CD4-positive, alpha-beta T cell treated with Interferon gamma for 1 hour (primary cell): ENCODE measurements around the gene COPB2.
"Not testable (repeated sequence)": the region's sequence is repeated elsewhere in the genome, so short reads cannot be mapped to it uniquely, and the experiment has no call there.

Source experiments
- DNase-seq: peaks from one replicate; pipeline ENCODE4 v3.0.0-alpha.2; 2020

COPB2 gene

DNA sequence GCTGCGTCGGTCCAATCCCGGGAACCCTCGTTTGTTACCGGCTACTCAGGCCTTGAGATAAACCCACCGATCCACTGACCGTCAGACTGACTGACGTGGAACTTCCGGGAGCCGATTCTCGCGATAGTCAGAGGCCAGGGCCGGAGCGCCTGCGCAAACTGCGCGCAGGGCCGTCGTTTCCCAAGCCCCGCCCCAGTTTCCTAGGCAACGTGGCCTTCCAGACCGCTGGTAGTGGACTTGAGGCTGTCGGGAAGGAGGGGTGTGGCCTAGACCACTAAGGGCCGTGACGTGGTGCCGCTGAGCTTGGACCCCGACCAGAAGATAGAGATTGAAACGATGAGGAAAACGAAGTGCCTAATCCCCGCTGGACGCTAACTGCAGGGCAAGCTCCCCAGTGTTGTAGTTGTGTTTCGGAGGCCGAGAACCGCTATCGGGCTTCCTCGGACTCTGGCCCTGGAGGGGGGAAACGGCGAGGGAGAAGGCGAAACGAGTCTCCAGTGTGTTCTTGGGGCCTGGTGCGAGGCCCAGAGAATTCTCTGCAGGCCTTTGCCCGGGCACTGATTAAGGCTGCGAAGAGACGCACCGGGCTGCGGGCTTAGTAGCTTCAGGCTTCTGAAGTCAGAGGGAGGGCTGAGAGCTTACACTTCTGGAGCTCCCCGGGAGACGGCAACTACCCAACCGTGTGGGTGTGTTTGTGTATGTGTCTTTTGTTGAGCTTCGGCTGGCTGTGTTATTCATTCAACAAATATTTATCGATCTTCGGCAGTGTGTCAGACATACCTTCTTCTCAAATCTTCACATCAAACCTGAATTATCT is at the start of gene COPB2:
TSS of gene COPB2 (minus strand) at position 96 of the 817 bp plus-strand sequence. CDS start 97 bp downstream, outside the sequence.
- DNase-seq: peak; percentile 97

- no peak for DNase-seq
Measured at GRCh38 chr3:139434764-139435307, 45.4 kb upstream of the COPB2 start.

- DNase-seq: no peak
Measured at GRCh38 chr3:139434228-139434627, 44.8 kb upstream of the COPB2 start.

DNA sequence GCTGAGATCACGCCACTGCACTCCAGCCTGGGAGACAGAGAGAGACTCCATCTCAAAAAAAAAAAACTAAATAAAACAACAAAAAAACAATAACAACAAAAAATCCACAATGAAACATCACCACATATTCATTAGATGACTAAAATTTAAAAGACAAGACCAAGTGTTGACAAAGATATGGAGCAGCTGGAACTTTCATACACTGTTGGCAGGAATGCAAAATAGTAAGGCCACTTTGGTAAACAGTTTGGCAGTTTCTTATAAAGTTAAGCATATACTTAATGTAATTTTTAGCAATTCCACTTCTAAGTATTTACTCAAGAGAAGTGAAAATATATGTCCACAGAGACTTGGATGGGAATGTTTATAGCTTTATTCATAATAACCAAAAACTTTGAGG is 43.6 kb upstream of the COPB2 start:
- no peak for DNase-seq

DNA sequence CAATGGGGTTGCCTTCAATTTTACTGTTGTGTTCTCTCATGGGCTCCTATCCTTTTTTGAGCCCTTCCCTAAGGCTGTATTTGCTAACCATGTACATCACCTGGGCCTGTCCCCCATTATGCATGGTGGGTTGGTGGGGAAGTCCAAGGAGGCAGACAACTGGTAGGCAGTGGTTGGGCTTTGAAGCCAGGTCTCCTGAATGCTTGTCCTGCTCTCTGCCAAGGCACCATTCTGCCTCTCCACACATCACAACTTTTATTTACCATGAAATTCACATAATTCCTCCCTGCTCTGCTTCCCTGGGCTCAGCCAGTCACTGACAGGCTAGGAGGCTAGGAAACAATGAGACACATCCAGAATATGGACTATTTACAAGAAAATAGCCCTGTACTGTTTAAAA is 41.0 kb upstream of the COPB2 start:
- DNase-seq: no peak

DNA sequence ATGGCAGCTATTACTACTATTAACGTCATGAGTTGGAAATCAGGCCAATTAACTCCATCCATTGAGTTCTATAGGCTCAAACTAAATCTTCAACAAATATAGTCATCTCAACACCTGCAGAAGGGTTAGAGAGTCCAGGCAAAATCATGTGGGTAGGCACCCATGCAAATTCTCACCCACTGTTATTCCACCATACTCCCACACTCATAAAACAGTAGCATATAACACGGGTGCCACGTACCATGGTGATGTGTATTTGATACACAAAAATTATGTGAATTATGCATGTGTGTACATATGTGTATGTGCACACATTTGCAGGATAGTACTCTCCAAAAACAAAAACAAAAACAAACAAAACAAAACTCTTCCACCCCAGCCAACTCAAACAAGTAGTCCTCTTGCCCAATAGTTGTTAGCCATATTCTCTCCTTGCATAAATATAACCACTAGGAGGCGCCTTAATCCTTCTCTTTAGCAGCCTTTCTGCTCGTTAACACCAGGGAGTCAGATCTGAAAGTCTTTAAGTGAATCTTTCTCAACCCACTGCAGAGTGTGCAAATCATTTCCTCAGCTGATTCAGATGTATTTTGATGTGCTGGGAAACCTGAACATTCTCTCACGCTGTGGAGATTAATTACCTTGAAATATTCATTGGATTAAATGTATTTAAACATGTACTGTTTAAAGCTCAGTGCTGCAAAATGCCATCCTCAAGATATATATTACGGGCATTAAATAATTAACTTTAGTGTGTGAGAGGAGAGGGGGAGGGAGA is 38.0 kb upstream of the COPB2 start:
- DNase-seq: no peak

- no peak for DNase-seq
Measured at GRCh38 chr3:139425745-139426400, 36.4 kb upstream of the COPB2 start.

GRCh38 chr3:139423232-139423631 is 33.8 kb upstream of the COPB2 start:
- no peak for DNase-seq

- no peak for DNase-seq
Measured at GRCh38 chr3:139421460-139421859, 32.0 kb upstream of the COPB2 start.

- no peak for DNase-seq
Measured at GRCh38 chr3:139421040-139421439, 31.6 kb upstream of the COPB2 start.

GRCh38 chr3:139418144-139418543 is 28.7 kb upstream of the COPB2 start:
- no peak for DNase-seq

GRCh38 chr3:139416275-139416674 is 26.8 kb upstream of the COPB2 start:
- no peak for DNase-seq

- DNase-seq: no peak
Measured at GRCh38 chr3:139414608-139415224, 25.3 kb upstream of the COPB2 start.

- not testable (repeated sequence) for DNase-seq
Measured at GRCh38 chr3:139412891-139413290, 23.4 kb upstream of the COPB2 start.

- DNase-seq: not testable (repeated sequence)
Measured at GRCh38 chr3:139401155-139401554, 11.7 kb upstream of the COPB2 start.

GRCh38 chr3:139396707-139397106 is 7.3 kb upstream of the COPB2 start:
- no peak for DNase-seq

DNA sequence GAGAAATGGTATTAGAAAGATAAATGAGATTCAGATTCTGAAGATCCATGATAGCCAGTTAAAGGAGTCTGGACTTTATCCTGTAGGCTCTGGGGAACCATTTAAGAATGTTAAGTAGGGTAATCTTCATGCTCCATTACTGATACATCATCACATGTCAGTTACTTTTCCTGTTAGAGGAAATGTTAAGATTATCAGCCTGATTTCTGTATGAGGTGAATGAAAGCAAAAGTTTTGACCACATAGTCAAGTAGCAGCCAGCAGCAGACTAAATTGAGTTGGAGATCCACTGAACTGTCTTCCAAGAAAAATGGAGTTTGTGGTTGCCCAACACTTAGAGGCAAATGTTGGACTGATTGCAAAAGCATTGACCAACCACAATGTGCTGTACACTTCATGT is 4.7 kb upstream of the COPB2 start:
- no peak for DNase-seq

DNA sequence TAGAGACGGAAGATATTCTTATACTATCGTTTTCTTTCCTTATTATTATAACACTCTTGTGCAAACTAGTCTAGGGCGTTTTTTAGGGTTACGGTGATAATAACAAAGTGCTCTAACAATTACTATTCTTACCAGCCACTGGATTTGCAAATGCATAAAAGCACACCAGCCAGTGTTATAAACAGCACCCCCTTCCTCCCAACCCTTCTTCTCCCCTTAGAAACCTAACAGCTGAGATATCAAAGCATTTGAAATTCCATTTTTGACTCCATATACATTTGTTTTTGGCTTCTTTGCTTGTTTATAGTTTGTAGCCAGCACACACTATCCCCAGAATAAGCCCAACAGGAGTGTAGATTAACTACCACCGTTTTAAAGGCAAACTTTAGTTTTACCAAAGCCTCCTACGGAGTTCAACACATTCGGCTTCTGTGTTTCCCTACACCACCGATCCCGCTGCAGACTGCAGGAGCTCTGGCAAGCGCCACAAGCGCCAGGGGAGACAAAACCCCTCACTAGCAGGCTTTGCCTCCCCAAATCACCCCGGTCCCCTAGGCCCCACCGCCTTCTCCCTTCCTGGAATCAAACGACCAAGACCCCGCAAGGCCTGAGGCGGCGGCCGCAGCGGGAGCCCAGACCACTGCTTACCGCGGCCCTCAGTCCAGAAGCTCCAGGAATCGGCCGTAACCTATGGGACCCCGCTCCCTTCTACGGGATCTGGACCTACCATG is 461 bp downstream of the COPB2 start:
- no peak for DNase-seq

DNA sequence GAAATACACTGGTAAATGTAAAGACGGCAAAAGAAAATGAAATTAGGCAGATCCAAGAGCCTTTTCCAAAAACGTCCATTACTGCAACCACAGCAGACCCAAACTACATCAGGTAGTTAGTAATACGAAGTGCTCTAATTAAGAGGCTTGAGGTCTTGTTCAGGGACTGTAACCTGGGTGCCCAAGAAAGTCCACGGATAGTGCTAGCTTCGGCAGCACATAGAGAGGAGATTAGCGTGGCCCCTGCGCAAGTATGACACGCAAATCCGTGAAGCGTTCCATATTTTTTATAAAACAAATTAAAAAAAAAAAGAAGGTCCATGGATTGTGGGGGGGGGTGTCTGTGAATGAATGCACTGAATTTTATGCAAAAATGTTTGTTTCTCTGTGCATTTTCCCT is 1.4 kb downstream of the COPB2 start:
- DNase-seq: no peak

DNA sequence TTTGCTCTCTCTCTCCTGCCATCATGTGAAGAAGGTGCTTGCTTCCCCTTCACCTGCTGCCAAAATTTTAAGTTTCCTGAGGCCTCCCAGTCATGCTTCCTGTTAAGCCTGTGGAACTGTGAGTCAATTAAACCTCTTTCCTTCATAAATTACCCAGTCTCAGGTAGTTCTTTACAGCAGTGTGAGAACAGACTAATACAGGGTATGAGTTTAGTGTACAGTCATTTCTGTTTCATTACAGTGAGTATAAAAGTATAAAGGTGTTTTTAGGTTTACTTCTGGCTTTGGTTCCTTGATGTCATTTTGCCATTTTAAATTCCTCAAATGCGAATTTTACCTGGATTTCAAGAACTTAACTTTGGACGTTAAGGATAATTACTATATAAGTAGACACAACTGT is 7.2 kb downstream of the COPB2 start:
- not testable (repeated sequence) for DNase-seq

GRCh38 chr3:139380575-139380974 is 8.9 kb downstream of the COPB2 start:
- no peak for DNase-seq

GRCh38 chr3:139378587-139379241 is 10.7 kb downstream of the COPB2 start:
- no peak for DNase-seq
